ENCODE data around the gene GPSM3.
"Not testable (repeated sequence)": the region's sequence is repeated elsewhere in the genome, so short reads cannot be mapped to it uniquely, and the experiment has no call there.

GPSM3 gene

DNA sequence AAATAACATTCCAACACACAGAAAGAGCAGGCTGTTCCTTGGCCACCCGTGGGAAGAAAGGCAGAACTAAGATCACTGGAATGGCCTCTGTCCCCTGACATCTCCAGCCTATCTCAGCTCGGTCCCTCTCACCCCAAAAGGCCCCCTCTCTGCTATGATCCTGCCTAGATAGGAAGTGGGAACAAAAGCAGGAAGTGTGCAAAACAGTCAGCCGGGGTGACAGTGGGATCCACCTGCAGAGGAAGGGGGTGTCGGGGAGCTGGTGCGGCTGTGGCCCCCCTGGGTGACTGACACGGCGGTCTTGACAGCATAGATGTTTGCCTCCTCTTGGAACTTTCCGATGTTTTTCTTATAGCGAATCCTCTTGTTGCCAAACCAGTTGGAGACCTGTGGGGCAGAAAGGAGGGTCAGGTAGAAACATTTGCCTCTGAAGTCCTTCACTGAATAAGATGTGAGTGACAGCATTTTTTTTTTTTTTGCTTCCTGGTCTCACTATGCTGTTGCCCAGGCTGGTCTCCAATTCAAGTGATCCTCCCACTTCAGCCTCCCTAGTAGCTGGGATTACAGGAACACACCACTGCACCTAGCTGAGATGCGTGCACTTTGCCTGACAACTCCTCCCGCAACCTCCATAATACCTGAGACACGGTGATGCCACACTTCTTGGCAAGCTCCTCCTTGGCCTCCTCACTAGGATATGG lies 5.3 kb downstream of the GPSM3 start:
- ATAC-seq, result no peak
- DNase-seq, result no peak

DNA sequence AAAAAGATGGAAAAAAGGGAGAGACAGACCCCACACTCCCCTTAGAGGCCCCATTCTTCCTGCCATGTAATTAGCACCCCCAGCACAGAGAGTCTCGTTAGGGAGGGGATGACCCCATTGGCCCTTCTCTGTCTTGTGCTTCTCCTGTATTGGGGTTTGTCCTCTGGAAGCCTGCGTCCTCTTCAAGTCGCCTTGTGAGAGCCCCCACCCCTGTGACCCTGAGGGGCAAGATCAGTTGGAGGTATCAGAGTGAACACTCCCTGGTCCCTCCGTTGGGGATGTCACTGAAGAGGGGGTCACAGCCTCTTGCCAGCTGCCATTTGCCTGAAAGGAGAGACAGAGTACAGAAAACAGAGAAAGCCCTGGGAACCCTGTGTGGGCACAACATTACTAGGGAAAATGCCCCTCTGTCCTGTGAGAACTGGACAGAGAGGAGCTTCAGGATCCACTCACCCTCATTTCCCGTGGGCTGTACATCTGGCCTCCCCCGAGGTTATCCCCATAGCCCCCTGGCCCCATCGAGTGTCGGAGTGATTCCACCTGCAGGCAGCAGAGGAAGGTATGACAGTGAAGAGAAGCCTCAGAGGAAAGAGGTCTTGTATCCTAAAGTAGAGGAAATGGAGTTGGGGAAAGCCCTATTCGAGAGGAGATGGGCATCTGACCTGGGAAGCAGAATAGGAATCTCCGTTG lies 6.1 kb downstream of the GPSM3 start:
- DNase-seq, ATAC-seq: not testable (repeated sequence)

DNA sequence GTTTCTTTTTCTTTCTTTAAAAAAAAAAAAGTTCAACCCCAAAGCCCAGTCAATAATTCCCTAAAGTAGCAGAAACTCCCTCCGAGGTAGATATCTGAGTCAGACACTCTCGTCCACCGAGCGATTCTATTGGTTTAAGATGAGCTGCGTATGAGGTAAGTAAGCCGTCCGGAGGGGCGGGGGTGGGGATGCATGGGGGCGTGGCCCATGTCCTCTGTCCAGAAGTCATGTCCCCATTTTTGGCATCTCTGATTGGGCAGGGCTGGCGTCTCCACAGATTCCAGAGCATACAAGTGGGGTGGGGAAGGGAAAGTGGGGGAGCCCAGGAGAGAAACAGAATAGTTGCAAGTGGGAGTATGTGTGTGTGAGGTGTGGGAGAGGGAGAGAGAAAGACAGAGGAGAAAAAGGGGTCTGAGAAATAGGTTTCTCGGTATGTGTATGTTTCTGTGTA lies 6.7 kb downstream of the GPSM3 start:
- peak; percentile 39 for ATAC-seq
- DNase-seq, result peak; percentile 64

DNA sequence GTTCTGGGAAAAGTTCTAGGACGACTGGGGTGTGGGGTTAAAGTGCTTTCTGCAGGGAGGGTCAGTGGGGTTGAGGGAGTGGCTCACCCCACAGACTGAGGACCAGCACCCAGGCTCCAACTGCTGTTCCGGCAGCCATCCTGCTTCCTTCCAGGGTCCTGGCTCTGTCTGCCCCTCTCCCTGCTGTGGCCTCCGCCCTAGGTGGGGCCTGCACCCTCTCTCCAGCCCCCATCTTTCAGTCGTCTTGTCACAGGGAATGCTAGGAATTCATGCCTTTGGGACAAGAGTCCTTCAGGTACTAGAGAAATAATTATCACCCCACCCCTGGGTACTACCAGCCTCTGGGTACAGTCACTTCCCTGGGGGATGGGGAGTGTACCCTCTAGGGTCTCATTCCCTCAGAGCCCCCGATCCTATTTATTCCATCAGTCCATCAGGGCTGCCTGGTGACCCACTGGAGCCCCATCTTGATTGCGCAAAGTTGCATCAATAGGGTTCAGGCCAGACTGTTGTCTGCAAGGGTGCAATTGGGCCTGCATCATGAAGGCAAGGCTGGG lies 8.3 kb downstream of the GPSM3 start, which contains the start of gene AGER:
TSS of gene AGER (minus strand) at position 170 of the 557 bp plus-strand sequence. CDS start at position 139, 31 bp downstream.
- no peak for DNase-seq
- ATAC-seq, result no peak

DNA sequence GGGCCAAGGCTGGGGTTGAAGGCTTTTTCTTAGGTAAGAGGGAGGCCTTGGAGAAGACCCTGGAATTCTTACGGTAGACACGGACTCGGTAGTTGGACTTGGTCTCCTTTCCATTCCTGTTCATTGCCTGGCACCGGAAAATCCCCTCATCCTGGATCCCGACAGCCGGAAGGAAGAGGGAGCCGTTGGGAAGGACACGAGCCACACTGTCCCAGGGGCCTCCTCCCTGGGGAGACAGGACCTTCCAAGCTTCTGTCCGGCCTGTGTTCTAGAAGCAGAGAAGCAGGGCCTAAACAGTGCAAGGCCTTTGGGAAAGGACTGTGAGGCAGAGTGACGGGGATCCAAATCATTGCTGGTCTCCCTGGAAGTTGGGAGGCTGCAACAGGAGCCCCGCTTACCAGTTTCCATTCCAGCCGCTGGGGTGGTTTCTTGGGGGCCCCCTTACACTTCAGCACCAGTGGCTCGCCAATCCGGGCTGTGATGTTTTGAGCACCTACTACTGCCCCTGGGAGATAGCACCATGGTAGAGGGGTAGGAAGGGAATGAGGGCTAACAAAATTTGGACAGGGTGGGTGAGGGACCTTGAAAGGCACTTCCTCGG lies 8.9 kb downstream of the GPSM3 start:
- DNase-seq (no peak), ATAC-seq (no peak)

DNA sequence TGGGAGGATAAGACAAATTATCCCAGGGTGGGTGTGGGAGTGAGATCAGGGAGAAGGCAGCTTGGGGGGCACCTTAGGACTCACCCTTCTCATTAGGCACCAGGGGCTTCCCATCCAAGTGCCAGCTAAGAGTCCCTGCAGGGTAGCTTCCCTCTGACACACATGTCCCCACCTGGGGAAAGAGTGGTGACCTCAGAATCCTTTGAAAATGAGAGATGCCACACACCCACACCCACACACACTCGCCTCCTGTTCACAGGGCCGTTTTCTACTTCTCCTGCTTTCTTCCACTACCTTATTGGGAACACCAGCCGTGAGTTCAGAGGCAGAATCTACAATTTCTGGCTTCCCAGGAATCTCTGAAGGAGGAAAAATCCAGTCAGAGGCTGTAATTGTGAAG lies 9.4 kb downstream of the GPSM3 start:
- ATAC-seq (no peak), DNase-seq (no peak)

DNA sequence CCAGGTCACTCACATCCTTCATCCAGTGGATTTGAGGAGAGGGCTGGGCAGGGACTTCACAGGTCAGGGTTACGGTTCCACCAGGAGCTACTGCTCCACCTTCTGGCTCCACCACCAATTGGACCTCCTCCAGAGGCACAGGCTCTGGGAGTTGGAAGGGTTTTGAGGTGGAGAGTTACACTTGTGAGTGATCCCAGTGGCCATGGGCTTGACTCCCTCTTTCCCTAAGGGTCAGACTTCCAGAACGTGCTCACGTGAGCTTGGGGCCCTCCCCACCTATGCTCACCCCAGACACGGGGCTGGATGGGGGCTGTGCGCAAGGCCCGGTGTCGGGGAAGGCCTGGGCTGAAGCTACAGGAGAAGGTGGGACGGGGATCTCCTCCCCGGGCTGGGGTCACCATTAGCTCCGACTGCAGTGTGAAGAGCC lies 9.9 kb downstream of the GPSM3 start:
- DNase-seq (no peak), ATAC-seq (no peak)

DNA sequence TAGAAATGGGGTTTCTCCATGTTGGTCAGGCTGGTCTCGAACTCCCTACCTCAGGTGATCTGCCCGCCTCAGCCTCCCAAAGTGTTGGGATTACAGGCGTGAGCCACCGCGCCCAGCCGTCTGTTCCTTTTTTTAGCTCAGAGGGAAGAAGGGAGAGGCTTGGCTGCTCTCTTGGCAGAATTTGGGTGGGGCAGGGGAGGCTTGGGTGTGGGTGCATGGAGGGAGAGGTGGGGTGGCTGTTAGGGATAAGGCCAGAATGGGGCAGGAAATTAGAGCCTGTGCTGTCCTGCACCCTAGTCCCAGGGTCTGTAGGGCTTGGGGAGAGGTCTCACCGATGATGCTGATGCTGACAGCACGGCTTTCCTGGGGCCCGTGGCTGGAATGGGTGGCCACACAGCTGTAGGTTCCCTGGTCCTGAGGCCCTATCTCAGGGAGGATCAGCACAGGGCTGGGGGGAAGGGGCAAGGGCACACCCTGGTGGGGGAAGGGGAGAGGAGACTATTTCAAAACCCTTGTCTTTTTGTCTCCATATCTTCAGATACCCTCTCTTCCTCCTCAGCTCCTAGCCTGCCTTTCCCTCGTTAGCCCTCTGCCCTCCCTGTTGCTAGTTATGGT lies 10.4 kb downstream of the GPSM3 start:
- no peak for ATAC-seq

DNA sequence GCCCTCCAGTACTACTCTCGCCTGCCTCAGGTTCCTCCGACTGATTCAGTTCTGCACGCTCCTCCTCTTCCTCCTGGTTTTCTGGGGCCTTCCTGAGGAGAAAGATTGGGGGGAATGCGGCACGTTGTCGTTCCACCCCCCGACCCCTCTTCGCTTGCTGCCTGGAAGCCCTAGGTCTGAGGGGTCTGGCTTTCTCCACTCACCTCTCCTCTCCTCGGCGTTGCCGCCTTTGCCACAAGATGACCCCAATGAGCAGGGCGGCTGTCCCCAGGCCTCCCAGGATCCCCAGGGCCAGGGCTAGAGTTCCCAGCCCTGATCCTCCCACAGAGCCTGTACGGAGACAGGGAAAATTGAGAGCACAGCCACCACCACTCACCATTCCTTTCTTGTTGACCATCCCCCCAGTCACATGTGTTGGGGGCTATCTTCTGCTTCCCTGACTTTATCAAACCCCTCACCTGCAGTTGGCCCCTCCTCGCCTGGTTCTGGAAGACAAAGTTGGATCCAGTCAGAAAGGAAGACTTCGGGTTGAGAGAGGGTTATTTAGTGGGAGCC lies 11.2 kb downstream of the GPSM3 start:
- ATAC-seq (no peak), DNase-seq (no peak)

More for the DNA sequence above, 10.4 kb downstream of the GPSM3 start:
- DNase-seq, result no peak

DNA sequence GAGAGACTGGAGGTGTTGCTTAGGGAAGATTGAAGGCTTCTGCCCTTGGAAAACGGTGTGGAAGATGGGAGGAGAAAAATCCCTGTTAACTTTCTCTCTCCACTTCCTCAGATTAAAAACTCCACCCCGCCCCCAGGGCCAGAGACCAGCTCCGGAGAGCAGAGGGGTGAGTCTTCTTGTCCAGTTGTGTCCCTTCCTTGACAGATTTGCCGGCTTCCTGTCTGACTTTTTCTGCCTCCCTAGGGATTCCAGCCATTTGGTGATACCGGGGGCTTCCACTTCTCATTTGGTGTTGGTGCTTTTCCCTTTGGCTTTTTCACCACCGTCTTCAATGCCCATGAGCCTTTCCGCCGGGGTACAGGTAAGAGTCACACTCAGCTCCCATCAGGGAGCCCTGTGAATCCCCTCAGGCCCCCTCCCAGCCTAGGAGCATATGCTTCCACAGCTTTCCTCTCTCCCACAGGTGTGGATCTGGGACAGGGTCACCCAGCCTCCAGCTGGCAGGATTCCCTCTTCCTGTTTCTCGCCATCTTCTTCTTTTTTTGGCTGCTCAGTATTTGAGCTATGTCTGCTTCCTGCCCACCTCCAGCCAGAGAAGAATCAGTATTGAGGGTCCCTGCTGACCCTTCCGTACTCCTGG lies 12.6 kb downstream of the GPSM3 start:
- no peak for DNase-seq
- ATAC-seq, result no peak

DNA sequence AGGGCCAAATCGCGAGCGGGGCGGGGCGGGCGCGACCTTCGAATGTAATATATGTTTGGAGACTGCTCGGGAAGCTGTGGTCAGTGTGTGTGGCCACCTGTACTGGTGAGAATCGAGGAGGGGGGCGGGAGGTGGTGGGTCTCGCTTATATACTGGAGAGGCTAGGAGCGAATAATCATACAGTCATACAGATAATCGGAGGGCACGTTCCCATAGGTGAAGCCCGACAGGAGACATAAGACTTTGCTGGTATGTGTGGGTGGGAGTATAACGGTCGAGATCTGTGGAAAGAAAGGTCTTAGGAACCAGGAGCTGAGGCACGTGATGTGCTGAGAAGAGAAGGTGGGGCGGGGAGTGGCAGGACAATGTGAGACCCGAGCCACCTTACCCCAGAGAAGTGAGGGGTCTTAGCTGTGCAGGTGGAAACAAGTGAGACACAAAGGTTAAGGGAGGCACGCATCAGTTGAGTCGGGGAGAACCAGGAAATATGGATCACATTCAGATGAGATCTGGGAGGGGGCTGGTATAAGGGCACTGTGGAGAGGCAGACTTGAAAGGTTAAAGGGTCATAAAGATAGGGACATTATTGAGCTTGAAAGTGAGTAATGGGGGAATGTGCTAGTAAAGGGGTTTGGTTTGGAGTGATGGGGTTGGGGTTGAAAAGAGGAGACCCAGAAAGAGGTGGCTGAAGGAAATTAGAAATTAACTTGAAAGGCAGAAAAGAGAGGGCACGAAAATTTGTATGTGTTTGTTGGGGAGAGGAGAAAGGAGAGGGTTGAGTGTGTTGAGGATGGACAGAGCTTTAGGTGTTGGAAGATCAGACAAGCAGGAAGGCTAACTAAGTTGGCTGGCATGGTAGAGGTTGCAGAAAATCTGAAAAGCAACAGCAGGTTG lies 13.6 kb downstream of the GPSM3 start:
- no peak for ATAC-seq

DNA sequence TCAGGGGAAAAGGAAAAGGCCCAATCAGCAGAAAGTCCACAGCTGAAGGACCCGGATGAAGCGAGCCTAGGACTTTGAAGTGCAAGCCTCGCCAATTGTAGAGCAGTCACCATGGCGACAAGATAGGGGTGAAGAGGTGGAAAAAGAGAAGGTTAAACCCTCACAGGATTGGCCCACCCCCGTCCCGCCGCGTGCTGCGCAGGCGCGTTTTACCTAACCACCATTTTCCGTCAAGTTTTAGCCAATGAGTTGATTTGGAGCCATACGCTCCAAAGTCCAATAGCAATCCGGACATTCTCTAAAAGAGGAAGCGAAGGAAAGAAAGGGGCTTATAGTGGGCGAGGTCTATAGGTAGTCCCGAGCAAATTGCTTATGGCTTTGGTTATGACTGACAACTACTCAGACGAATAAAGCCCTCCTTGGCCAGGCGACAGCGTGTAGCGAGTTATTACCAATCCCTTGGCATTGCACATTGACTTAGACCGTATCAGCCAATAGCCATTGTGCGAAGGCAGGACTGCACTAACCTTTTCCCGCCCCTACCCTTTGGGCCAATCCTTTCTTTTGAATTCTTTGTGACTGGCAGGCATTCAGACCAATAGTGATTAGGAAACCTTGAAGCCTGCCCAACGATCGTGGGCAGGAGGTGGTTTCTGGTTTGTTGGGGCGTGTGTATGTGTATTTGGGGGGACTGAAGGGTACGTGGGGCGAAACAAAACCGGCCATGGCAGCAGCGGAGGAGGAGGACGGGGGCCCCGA lies 14.5 kb downstream of the GPSM3 start, which contains the start of gene RNF5:
TSS of gene RNF5 (plus strand) at position 618 of the 759 bp plus-strand sequence. CDS start at position 725, 107 bp downstream.
- ATAC-seq (peak; percentile 90), DNase-seq (peak; percentile 91)

More for the DNA sequence above, 13.6 kb downstream of the GPSM3 start:
- DNase-seq, result no peak

DNA sequence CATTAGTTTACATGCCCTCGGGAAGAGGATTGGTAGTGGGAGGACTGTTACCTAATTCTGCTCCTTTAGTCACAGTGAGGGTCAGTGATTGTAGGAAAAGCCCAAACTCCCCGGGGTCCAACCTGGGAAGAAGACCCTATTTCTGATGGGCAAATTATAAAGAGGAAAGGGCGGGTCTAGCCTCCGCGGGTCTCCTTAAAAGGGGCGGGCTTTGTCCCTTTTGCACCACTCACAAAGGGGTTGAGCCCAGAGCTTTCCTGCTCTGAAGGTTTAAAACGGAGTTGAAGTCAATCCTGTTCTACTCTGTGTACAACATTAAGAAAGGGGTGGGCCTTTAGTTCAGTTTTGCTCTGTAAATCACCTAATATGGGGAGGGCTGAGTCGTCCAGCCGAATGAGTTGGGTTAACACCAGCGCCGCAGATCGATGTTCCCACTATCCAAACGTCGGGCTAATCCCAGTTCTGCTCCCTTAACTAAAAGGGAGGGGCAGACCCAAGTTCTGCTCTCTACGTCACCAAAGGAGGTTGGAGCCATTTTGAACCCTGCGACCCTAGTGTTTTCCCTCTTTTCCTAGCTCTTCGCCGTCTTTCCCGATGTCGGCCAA lies 15.2 kb downstream of the GPSM3 start:
- DNase-seq (peak; percentile 47), ATAC-seq (no peak)

DNA sequence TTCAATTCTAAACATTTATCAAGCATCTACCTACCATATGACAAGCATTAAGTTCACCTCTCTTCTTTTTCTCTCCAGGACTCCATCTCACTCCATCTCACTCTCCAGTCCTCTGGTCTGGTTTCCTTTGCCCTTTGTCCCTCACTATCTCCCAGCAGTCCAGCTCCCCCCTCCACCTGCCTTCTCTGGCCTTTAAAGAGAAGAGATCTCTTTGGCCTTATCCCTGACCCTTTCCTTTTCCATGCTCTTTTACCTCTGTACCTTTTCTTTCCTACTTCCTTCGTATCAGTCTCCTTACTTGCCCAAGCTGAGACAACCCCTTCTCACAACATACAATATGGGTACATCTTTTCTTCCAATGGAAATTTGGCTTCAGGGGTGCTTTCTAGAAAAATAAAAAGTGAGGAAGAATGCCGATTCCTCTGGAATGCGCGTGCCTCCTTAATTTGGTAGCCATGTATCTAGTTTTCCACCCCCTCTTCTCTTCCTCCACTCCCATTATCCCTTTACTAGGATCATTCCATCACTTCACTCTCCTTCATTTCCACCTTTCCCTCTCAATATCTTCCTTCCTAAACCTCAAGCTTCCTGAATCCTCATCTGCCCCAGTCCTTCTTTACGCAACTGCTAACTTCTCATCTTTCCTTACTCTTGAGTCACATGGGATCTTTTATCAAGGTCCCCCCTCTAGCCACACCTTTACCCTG lies 15.8 kb downstream of the GPSM3 start:
- ATAC-seq (no peak), DNase-seq (no peak)

DNA sequence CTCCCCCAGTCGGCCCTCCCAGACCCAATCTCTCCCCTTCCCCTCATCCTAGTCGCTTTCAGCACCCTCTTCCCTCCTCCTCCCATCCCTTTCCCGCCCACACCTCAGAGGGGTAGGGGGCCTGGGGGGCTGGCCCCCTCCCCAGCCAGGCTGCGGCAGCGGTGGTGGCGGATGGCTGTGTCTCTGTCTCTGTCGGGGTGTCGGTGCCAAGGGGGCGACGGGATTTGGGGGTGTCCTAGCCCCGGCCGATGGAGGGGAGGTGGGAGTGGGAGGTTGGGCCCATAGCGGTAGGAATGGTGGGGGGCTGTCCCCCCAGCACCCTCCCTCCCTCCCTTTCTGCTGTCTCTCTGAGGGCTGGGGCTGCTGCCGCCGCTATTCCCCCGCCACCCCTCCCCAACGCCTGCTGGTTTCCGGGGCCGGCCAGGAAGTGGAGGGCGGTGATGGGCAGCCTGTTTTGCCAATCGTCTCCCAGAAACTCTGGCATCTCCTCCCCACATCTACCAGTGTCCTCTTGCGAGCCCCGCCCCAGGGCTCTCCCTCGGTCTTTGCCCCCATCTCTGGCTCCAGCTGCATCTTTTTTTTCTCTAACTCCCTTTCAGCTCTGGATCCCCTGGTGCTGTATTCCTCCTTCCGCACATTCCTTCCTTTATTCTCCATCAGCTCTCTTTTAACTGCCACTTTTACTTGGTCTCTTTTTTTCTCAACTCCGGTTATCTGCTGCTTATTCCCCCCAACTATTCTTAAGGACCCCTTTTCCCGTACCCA lies 16.6 kb downstream of the GPSM3 start, which contains the start of gene AGPAT1:
TSS of gene AGPAT1 (minus strand) at position 374 of the 765 bp plus-strand sequence. CDS start 4,588 bp downstream, outside the sequence.
- DNase-seq (peak; percentile 98), ATAC-seq (peak; percentile 66)

DNA sequence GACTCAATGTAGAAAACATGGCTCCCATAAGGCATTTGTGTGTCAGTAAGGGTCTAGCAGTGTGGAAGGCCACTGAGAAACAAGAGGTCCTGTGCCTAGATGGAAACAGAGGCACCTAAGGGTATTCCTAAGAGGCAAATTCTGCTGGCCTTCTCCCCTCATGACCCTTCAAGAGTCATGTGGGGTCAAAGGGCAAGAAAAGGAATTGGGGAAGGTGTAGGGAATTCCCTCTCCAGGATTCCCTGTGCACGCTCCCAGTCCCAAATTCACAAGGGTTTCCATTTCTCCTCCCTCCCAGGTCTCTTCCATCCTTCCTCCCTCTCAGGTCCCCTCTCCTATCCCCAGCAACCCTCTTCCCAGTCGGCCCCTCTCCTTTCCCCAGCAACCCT lies 17.1 kb downstream of the GPSM3 start:
- ATAC-seq (no peak), DNase-seq (no peak)

DNA sequence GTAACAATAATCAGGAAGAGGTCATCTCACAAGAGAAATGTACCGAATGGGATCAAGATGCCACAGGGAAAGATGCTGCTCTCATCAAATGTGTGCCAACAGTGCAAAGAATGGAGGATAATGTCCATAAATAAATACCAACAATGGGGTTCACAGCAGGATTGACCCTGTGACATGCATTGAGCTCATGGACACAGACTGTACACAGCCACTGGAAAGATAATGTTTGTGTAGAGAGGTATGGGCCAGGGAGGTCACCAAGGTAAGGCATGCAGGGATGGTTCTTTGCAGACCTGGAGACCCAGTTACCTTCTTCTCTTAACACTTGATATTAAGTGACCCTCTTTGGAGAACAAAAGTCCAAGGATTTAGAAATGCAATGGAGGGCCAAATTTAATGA lies 18.0 kb downstream of the GPSM3 start:
- DNase-seq (no peak), ATAC-seq (no peak)
